ENCODE results near the gene PRKN.
A peak's percentile ranks its signal among the peaks of the same experiment; 100 is the strongest.

Gene PRKN

DNA sequence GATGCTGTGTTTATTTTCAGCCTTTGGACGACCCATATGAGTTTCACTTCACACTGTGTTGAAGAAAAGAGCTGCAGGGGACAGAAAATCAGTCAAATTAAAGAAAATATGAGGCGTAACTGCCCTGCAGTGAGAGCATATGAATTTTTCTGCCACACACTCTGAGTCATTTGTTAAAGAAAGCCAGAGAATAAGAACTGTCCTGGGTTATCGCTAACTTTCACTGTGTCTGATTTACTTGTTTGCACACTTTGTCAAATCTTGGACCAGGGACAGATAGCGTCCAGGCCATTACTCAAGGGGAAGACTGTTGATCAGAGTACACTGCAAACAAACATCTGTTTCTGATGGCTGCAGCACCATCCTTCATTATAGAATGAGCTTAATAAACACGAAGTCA is 1326.9 kb downstream of the PRKN start:
- Histone ChIP-seq H3K9me3 (peaks cover 0 to 8% (median 4%) of the 10 kb centered on the region in 3 donors), H3K27me3 (no peaks in the 10 kb centered on the region), H3K4me1 (no peaks in the 10 kb centered on the region), H3K27ac (no peak overlapping the region), H3K4me3 (no peak overlapping the region), H3K36me3 (no peaks in the 10 kb centered on the region)
- no peak for DNase-seq
- intact Hi-C loops (cut with DNase I; ENCODE audit: low total_unique reads) = no loop called here
- TF ChIP-seq, protein P1, sequence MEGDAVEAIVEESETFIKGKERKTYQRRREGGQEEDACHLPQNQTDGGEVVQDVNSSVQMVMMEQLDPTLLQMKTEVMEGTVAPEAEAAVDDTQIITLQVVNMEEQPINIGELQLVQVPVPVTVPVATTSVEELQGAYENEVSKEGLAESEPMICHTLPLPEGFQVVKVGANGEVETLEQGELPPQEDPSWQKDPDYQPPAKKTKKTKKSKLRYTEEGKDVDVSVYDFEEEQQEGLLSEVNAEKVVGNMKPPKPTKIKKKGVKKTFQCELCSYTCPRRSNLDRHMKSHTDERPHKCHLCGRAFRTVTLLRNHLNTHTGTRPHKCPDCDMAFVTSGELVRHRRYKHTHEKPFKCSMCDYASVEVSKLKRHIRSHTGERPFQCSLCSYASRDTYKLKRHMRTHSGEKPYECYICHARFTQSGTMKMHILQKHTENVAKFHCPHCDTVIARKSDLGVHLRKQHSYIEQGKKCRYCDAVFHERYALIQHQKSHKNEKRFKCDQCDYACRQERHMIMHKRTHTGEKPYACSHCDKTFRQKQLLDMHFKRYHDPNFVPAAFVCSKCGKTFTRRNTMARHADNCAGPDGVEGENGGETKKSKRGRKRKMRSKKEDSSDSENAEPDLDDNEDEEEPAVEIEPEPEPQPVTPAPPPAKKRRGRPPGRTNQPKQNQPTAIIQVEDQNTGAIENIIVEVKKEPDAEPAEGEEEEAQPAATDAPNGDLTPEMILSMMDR (IDR thresholded peaks at IDR 0.05) = no peak

- Histone ChIP-seq H3K9me3 (peaks cover 0 to 3% (median 0%) of the 10 kb centered on the region in 3 donors), H3K4me3 (no peak overlapping the region), H3K27me3 (no peaks in the 10 kb centered on the region), H3K4me1 (no peaks in the 10 kb centered on the region), H3K36me3 (no peaks in the 10 kb centered on the region), H3K27ac (no peak overlapping the region)
- DNase-seq = no peak
- TF ChIP-seq, protein P1 (IDR thresholded peaks at IDR 0.05) = no peak
- intact Hi-C loops (cut with DNase I; ENCODE audit: low total_unique reads) = loop anchor here (10.0 kb wide), 1 partner anchor 298 kb away; no protein-coding TSS in a partner anchor
These were observed 1331.0 kb downstream of the PRKN start for GRCh38 chr6:161396539-161396938.

DNA sequence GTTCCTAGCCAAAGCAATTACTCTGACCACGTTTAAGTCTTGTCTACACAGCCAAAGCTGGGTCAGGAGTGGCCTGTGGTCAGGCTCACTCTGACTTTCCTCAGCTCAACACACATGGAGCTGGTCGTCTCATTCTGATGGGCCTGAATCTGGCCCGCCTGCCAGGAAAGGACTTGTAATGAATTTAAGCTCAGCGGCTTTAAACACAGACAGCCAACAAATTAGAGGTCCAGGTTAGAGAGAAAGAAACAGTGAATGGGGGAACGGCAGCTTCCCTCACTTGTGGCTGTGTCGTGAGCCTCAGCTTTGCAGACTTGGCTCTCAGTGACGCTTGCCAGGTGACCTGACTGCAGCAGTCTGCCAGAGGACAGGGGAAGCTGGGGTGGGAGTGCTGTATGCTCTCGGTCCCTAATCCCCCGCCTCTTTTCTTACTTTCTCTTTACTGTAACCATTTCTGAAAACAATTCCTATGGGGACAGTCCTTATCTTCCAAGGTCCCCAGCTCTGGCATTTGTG is 1331.8 kb downstream of the PRKN start:
- Histone ChIP-seq H3K27me3 (no peaks in the 10 kb centered on the region), H3K9me3 (peaks cover 0 to 3% (median 0%) of the 10 kb centered on the region in 3 donors), H3K27ac (no peak overlapping the region), H3K4me3 (no peak overlapping the region), H3K36me3 (no peaks in the 10 kb centered on the region), H3K4me1 (no peaks in the 10 kb centered on the region)
- DNase-seq = no peak
- intact Hi-C loops (cut with DNase I; ENCODE audit: low total_unique reads) = loop anchor here (10.0 kb wide), 1 partner anchor 299 kb away; no protein-coding TSS in a partner anchor
- TF ChIP-seq, protein P1 (IDR thresholded peaks at IDR 0.05) = no peak

DNA sequence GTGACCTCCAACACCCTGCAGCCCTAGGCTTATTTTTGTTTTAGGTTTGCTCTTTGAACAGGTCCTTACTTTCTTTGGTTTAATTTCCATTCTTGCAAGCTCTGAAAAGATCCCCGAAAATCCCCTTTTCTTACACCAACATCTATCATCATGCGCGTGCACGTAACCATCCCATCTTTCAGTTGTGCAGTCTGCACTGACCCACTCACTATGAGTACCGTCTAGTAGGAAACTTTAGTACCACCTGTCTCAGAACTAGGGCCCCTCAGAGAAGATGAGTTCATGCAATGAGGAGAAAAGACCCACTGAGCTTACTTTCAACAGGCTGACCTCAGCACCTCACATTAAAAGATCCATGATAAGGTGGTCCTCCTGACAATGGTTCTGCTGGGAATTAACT is 1333.1 kb downstream of the PRKN start:
- intact Hi-C loops (cut with DNase I; ENCODE audit: low total_unique reads) = loop anchor here (10.0 kb wide), 1 partner anchor 300 kb away; no protein-coding TSS in a partner anchor

GRCh38 chr6:161393839-161394364 is 1333.7 kb downstream of the PRKN start:
- H3K27me3 ChIP-seq = no peaks in the 10 kb centered on the region
- H3K36me3 ChIP-seq = no peaks in the 10 kb centered on the region
- DNase-seq = peak in 1 of 2 donors; percentile 35
- no peaks in the 10 kb centered on the region for H3K9me3 ChIP-seq
- H3K4me3 ChIP-seq = no peak overlapping the region
- no peaks in the 10 kb centered on the region for H3K4me1 ChIP-seq
- TF ChIP-seq, protein P1 (IDR thresholded peaks at IDR 0.05) = peak; percentile 49 to 64
- H3K27ac ChIP-seq = no peak overlapping the region
- intact Hi-C loops (cut with DNase I; ENCODE audit: low total_unique reads) = loop anchor here (10.0 kb wide), 1 partner anchor 301 kb away; no protein-coding TSS in a partner anchor

More for the DNA sequence above, 1333.1 kb downstream of the PRKN start:
- H3K4me1 ChIP-seq = no peaks in the 10 kb centered on the region
- DNase-seq = no peak
- H3K9me3 ChIP-seq = peaks cover 0 to 3% (median 0%) of the 10 kb centered on the region in 3 donors
- H3K4me3 ChIP-seq = no peak overlapping the region
- no peaks in the 10 kb centered on the region for H3K36me3 ChIP-seq
- no peak overlapping the region for H3K27ac ChIP-seq
- no peaks in the 10 kb centered on the region for H3K27me3 ChIP-seq
- TF ChIP-seq, protein P1 (IDR thresholded peaks at IDR 0.05) = no peak

Data from tibial artery (tissue), 4 donors.